HG03064 (cell line): ENCODE measurements around the gene SLC16A10.
"Not testable (repeated sequence)": the region's sequence is repeated elsewhere in the genome, so short reads cannot be mapped to it uniquely, and the experiment has no call there.

Experiments
- ATAC-seq: cut with Tn5 transposase; IDR thresholded peaks from one replicate; pipeline ENCODE4 v1.9.1; 2021; ENCODE audit warnings: low read depth; ENCODE audit not compliant: unreplicated experiment

The SLC16A10 gene, protein sequence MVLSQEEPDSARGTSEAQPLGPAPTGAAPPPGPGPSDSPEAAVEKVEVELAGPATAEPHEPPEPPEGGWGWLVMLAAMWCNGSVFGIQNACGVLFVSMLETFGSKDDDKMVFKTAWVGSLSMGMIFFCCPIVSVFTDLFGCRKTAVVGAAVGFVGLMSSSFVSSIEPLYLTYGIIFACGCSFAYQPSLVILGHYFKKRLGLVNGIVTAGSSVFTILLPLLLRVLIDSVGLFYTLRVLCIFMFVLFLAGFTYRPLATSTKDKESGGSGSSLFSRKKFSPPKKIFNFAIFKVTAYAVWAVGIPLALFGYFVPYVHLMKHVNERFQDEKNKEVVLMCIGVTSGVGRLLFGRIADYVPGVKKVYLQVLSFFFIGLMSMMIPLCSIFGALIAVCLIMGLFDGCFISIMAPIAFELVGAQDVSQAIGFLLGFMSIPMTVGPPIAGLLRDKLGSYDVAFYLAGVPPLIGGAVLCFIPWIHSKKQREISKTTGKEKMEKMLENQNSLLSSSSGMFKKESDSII

DNA sequence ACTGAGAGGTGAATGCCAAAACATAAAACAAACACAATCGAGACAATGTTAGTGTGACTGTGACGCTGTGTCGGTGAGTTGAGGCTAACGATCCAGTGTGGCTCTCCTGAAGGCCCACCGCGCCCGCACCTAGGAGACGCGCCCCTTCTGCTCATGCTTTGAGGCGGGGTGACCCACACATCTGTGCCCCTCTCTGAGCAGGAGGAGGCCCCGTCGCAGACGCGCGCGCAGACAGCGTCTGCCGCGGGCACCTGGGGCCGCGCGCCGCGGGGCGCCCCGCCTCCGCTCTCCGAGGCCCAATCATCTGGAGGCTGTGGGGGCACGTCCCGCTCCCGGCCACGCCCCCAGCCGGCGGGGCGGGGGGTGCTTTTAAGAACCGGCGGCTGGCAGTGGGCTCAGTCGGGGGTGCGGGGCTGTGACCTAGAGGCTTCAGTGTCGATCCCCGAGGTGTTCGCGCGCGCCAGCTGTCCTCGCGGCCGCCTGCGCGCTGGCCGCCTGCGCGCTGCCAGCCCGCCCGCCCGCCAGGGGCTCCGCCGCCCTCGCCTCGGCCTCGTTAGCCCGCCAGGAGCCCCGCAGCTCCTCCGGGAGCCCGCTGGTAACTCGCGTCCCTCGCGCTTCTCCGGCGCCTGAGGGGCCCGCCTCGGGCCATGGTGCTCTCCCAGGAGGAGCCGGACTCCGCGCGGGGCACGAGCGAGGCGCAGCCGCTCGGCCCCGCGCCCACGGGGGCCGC lies at the start of gene SLC16A10:
Gene SLC16A10, plus strand, starts transcription at position 398 of the 730 bp plus-strand sequence. Its CDS starts 250 bp downstream, at position 648.
- ATAC-seq = peak; percentile 81

DNA sequence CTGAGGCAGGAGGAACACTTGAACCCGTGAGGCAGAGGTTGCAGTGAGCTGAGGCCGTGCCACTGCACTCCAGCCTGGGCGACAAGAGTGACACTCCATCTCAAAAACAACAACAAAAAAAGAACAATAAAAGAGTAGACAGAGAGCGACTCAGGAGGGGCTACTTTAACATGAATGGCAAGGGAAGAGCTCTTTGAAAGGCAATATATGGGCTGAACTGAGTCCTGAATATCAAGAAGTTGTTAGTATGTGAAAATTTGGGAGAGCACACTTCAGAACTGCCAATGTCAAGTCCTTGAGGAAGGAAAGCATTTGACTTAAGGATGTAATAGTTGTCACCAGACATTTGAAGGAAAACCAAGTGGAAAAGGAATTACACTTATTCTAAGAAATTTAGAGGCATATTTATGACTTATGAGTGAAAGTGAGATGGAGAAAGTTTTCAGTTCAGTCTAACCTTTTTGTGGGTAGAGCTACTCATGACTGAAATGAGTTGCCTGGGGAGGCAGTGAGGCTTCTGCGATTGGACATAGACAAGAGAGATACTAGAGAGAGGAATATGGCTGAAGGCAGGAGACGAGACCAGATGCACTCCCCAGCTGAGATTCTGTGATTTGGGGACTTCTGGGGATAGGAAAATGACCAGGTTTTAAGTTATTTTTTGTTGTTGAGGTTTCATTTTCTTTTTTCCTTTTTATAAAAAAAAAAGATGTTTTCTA lies 48.6 kb upstream of the SLC16A10 start:
- no peak for ATAC-seq

- ATAC-seq = no peak
Observed at GRCh38 chr6:111041917-111042316, 45.4 kb upstream of the SLC16A10 start.

DNA sequence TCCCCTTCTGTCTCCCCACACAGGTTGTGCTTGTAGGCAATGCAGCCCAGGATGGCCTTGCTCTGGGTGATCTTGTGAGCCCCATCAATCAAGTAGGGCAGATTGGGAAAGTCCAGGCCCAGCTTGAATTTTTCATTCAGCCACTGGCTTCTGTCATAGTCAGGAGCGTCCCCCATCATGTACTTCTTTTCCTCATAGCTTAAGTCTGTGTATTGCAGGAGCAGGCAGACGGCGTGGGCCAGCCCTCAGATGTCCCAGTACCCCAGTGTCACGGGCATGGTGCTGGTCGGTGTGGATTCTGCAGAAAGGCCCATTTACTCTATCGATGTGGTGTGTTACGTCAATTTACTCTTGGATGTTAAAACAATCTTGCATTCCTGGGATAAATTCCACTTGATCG lies 40.1 kb upstream of the SLC16A10 start:
- no peak for ATAC-seq

DNA sequence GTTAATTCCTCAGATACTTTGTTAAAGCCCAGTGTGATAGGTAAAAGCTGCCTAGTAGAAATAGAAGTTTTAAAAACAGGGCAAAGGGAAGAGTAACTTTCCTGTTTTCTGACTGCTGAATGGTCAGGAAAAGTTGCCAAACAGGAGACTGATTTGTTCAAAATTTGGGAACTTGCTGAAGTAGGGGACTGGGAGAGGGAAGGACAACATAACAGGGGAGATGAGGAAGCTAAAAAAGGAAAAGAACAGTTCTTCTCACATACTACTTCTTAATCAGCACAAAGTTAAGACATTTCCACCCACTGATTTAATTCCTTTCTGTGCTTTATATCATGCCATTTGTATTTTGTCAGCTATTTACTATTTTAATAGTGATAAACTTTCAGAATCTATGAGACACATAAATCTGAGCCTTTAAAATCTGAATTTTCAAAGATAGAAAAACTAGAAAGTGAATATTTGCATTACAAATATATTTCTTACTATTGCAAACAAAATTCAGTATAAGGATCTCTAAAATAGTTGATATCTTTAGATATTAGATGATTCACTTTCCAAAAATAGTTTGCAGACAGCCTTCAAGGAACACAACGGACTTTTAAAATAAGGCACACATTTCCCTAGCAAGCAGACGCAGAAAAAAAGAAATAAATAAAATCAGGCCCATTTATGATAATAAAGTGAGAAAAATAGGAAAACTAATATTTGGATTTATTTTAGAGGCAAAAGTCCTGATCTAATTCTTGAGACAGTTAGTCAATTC lies 36.9 kb upstream of the SLC16A10 start:
- ATAC-seq = no peak

DNA sequence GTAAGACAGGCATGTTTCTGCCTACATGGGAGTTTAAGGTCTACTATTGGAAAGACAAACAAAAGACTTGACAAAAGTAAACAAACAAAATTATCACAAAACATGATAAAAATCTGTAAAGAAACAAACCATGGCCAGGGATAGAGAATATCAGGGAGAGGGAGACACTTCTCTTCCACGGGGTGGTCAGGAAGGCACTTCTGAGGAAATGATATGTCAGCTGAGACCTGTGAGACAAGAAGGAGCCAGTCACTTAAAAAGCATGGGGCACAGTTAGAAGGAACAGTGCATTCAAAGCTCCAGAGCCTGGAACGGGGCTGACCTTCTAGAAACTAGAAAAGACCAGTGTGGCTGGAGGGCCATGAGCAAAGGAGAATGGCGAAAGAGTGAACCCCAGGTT lies 35.1 kb upstream of the SLC16A10 start:
- no peak for ATAC-seq

- ATAC-seq = no peak
Observed at GRCh38 chr6:111057074-111057752, 30.1 kb upstream of the SLC16A10 start.

DNA sequence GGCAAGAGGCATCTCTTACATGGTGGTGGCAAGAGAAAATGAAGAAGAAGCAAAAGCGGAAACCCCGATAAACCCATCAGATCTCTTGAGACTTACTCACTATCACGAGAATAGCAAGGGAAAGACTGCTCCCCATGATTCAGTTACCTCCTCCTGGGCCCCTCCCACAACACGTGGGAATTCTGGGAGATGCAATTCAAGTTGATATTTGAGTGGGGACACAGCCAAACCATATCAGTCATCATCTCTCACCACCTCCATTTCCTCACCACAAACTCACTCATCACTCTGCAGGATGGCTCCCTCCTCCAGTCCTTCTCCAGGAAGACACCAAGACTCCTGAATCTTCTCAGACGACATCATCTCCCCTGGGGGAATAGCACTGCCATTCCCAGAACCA lies 25.8 kb upstream of the SLC16A10 start:
- ATAC-seq = no peak

- not testable (repeated sequence) for ATAC-seq
Observed at GRCh38 chr6:111061985-111062384, 25.3 kb upstream of the SLC16A10 start.

DNA sequence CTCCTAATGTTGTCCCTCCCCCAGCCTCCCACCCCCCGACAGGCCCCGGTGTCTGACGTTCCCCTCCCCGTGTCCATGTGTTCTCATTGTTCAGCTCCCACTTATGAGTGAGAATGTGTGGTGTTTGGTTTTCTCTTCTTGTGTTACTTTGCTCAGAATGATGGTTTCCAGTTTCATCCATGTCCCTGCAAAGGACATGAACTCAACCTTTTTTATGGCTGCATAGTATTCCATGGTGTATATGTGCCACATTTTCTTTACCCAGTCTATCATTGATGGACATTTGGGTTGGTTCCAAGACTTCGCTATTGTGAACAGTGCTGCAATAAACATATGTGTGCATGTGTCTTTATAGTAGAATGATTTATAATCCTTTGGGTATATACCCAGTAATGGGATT lies 24.4 kb upstream of the SLC16A10 start:
- not testable (repeated sequence) for ATAC-seq

GRCh38 chr6:111068109-111068865 lies 19.0 kb upstream of the SLC16A10 start:
- no peak for ATAC-seq

DNA sequence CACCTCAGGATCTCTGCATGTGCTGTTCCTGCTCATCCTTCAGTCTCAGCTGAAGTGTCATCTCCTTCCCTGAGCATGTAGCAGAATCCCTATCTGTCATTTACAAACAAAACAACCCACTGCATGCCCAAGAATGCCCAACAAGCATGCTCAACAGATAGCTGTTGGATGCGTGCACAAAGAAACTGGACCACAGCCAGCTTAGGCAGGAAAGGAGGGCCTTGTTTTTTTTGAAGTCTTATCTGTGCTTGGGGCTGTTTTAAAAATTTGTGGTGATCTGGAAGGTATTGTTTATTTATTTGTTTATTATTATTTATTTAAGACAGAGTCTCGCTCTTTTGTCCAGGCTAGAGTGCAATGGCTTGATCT lies 18.5 kb upstream of the SLC16A10 start:
- ATAC-seq = no peak

- no peak for ATAC-seq
Observed at GRCh38 chr6:111069382-111070104, 17.8 kb upstream of the SLC16A10 start.

DNA sequence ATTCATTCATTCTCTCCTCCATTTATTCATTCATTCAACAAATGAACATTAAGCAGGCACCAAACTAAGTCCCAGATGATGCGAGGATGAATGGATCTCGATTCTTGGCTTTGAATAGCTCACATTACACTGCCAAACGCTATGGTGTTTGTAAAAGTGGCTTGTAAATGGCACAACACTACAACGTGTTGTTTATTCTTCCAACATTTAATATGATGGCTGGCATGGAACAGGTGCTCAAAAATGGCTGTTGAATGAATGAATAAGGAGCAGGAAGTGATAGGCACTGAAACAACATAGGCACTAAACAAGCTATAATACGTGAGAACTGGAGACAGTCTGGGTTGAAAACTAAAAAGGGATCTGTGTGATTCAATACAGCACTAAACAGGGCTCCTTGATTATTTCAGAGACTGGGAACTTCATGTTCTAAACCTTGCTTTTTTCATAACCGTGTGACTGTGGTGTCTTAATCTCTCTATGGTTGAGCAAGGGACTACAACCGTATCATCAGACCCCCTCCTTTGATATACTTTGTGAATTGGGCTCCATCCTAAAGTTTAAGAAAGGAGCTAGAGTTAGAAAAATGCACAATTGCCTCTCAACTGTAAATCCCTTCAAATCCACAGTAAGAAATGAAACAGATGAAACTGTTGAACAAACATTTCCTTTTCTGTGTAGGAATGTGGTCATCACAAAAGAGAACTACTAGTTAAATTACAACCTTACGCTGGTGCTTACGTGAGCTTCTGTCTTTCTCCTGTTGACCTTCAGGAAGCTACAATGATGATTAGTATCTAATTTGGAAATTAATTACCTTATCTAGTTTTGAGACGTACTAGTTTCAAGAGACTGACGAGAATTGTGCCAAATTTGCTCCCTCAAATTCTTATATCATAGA lies 16.9 kb upstream of the SLC16A10 start:
- ATAC-seq = no peak

DNA sequence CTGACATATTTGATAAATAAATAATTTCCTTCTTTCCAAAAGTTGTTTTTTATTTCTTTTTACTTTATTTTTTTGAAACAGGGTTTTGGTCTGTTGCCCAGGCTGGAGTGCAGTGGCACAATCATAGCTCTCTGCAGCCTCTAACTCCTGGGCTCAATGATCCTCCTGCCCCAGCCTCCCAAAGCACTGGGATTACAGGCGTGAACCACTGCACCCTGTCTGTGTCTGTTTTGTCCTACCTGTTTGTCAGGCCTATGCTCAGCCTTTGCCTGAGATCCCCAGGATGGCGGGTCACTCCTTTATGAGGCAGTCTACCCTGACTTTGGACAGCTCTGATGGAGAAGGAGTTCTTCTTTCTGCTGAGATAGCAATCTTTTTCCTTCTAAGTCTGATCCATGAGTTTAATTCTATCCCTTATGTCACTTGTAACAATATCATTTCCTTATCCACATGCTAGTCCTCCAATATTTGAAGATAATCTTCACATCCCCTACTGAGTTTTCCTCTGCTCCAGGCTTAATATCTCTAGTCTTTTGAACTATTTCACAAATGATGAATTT lies 14.4 kb upstream of the SLC16A10 start:
- ATAC-seq = no peak

- no peak for ATAC-seq
Observed at GRCh38 chr6:111074311-111074710, 13.0 kb upstream of the SLC16A10 start.

DNA sequence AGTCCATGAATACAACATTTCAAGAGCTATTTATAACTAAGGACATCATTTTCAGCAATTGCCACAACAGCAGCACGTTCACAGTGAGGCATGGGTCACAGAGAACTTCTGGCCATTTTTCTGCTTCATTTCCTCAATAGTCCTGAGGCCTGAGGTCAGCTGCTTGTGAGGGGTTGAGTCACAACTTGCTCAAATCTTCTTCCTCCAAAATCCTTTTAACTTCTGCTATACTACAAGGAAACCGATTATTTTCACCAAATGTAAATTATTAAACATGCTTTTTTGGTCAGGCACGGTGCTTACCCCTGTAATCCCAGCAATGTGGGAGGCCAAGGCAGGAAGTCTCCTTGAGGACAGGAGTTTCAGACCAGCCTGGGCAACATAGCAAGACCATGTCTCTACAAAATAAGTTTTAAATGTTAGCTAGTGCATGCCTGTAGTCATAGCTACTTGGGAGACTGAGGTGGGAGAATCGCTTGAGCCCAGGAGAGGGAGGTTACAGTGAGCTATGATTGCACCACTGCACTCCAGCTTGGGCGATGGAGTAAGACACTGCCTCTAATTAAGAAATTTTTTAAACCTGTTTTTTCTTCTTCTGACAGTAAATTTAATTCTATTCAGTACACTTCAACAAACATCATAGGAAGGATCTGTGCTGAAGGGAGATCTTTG lies 11.1 kb upstream of the SLC16A10 start:
- no peak for ATAC-seq
